H1 (cell line): ENCODE results near the gene ABCB7. TPM values are rescaled to one million over a fixed set of nuclear protein-coding genes. Genes with fewer than 3 reads are reported as not detected.

Experiments
- CTCF ChIA-PET: fragments of 300-600 bp; sonication (Branson Sonifier 250); formaldehyde crosslinking; loops from one replicate; lab custom pipeline; 2021; ENCODE audit not compliant: partially characterized antibody; lab: Charles Lee
- POLR2A ChIA-PET: fragments of 300-600 bp; sonication (Branson Sonifier 250); formaldehyde crosslinking; loops from one replicate; lab custom pipeline; 2021; ENCODE audit warnings: inconsistent platforms; ENCODE audit not compliant: partially characterized antibody; lab: Charles Lee
- DNase-seq, 2 experiments: peaks; one replicate each; pipeline versions ENCODE4 v3.0.0 to v3.0.0-alpha.2; 2010 to 2022; ENCODE audit warnings: low spot score in 2 of 2, low read depth in 1 of 2, mixed read lengths in 1 of 2
- FAIRE-seq: peaks from 2 replicates; lab custom pipeline; 2011; peaks lifted over from hg19 to GRCh38; lab: Jason Lieb, UNC
- H2AFZ ChIP-seq: 2 replicates; pipeline ENCODE4 v1.8.1; 2012; ENCODE audit warnings: low read length, inconsistent platforms
- H2AK5ac ChIP-seq: 2 replicates; pipeline ENCODE4 v1.6.1; 2013; ENCODE audit warnings: low read depth, low read length
- H2BK120ac ChIP-seq: replicated peaks from 2 replicates; pipeline ENCODE3; 2013; ENCODE audit warnings: low read depth, low read length, inconsistent platforms
- H2BK12ac ChIP-seq: 2 replicates; pipeline ENCODE4 v1.6.1; 2013; ENCODE audit warnings: low read depth, low read length
- H2BK15ac ChIP-seq: 2 replicates; pipeline ENCODE4 v1.6.1; 2013; ENCODE audit warnings: low read length
- H2BK20ac ChIP-seq: 2 replicates; pipeline ENCODE4 v1.6.1; 2013; ENCODE audit warnings: low read length
- H2BK5ac ChIP-seq: 2 replicates; pipeline ENCODE4 v1.6.1; 2013; ENCODE audit warnings: low read depth, low read length
- H3K14ac ChIP-seq: 2 replicates; pipeline ENCODE4 v1.6.1; 2013; ENCODE audit warnings: inconsistent platforms; ENCODE audit not compliant: insufficient read length
- H3K18ac ChIP-seq: 2 replicates; pipeline ENCODE4 v1.6.1; 2013; ENCODE audit warnings: low read length; ENCODE audit errors: extremely low read depth
- H3K23ac ChIP-seq: 2 replicates; pipeline ENCODE4 v1.6.1; 2013; ENCODE audit warnings: inconsistent platforms; ENCODE audit not compliant: insufficient read length
- H3K23me2 ChIP-seq: 2 replicates; pipeline ENCODE4 v1.6.1; 2013; ENCODE audit warnings: low read depth, low read length
- H3K27ac ChIP-seq: 2 replicates; pipeline ENCODE4 v1.6.1; 2011; ENCODE audit warnings: low read depth, low read length, inconsistent platforms
- H3K27me3 ChIP-seq, 4 experiments: replicated peaks in 1 of 4; 1 replicate in 1 of 4; 2 replicates in 3 of 4; pipeline versions ENCODE4 v1.6.1 to v1.8.1; 2011 to 2013; ENCODE audit warnings: low read length in 3 of 4, mild to moderate bottlenecking in 3 of 4, inconsistent platforms in 2 of 4, mixed read lengths in 2 of 4, moderate library complexity in 1 of 4; ENCODE audit not compliant: control insufficient read depth in 3 of 4, insufficient read depth in 3 of 4; ENCODE audit errors: extremely low read depth in 1 of 4
- H3K36me3 ChIP-seq, 4 experiments: 2 replicates each; pipeline versions ENCODE4 v1.6.1 to v1.8.1; 2011 to 2013; ENCODE audit warnings: mild to moderate bottlenecking in 4 of 4, low read length in 3 of 4, moderate library complexity in 2 of 4, control low read depth in 1 of 4, inconsistent platforms in 1 of 4; ENCODE audit not compliant: insufficient read depth in 4 of 4, control insufficient read depth in 2 of 4
- H3K4ac ChIP-seq: replicated peaks from 2 replicates; pipeline ENCODE3; 2013; ENCODE audit warnings: low read length, low read depth, mixed read lengths, inconsistent platforms; ENCODE audit not compliant: insufficient read length
- H3K4me1 ChIP-seq, 4 experiments: replicated peaks in 1 of 4; 1 replicate in 1 of 4; 2 replicates in 3 of 4; pipeline versions ENCODE4 v1.6.1 to v1.8.1; 2011 to 2013; ENCODE audit warnings: low read length in 3 of 4, inconsistent platforms in 2 of 4, mixed read lengths in 1 of 4; ENCODE audit not compliant: insufficient read depth in 4 of 4, control insufficient read depth in 3 of 4
- H3K4me2 ChIP-seq, 2 experiments: 2 replicates each; pipeline versions ENCODE4 v1.6.1 to v1.8.1; 2011 to 2013; ENCODE audit warnings: low read depth in 2 of 2, low read length in 2 of 2, control low read depth in 1 of 2, inconsistent platforms in 1 of 2, mild to moderate bottlenecking in 1 of 2; ENCODE audit not compliant: insufficient read depth in 1 of 2
- H3K4me3 ChIP-seq, 4 experiments: fragments of 200-600, 300-600 bp in 1 of 4; sonication (generic), shearing (Covaris generic), sonication (Bioruptor Twin) in 1 of 4; 2 replicates each; pipeline versions ENCODE4 v1.5.1 to v1.8.1; 2011 to 2016; ENCODE audit warnings: low read length in 4 of 4, low read depth in 3 of 4, control low read depth in 2 of 4, inconsistent platforms in 2 of 4, mild to moderate bottlenecking in 2 of 4, mixed read lengths in 1 of 4, moderate library complexity in 1 of 4; ENCODE audit not compliant: insufficient read depth in 2 of 4; ENCODE audit errors: extremely low read depth in 1 of 4
- H3K56ac ChIP-seq: replicated peaks from 2 replicates; pipeline ENCODE3; 2013; ENCODE audit warnings: low read depth, mild to moderate bottlenecking, mixed read lengths, low read length, inconsistent platforms; ENCODE audit not compliant: insufficient read length
- H3K79me1 ChIP-seq: 2 replicates; pipeline ENCODE4 v1.6.1; 2013; ENCODE audit warnings: low read depth, low read length, control low read depth
- H3K79me2 ChIP-seq, 2 experiments: 2 replicates each; pipeline versions ENCODE4 v1.6.1 to v1.8.1; 2012 to 2013; ENCODE audit warnings: low read length in 2 of 2, mild to moderate bottlenecking in 2 of 2, inconsistent platforms in 1 of 2; ENCODE audit not compliant: insufficient read depth in 2 of 2, control insufficient read depth in 1 of 2
- H3K9ac ChIP-seq, 4 experiments: replicated peaks in 1 of 4; 1 replicate in 1 of 4; 2 replicates in 3 of 4; pipeline versions ENCODE4 v1.6.1 to v1.8.1; 2011 to 2013; ENCODE audit warnings: low read depth in 3 of 4, low read length in 3 of 4, control low read depth in 2 of 4, mild to moderate bottlenecking in 2 of 4, moderate library complexity in 2 of 4, inconsistent platforms in 1 of 4; ENCODE audit errors: extremely low read depth in 1 of 4
- H3K9me3 ChIP-seq, 2 experiments: 2 replicates each; pipeline versions ENCODE4 v1.6.1 to v1.8.1; 2012 to 2013; ENCODE audit warnings: mild to moderate bottlenecking in 2 of 2, moderate library complexity in 2 of 2, control low read depth in 1 of 2, inconsistent platforms in 1 of 2, low read depth in 1 of 2, low read length in 1 of 2, mixed read lengths in 1 of 2; ENCODE audit not compliant: insufficient read depth in 2 of 2
- H4K20me1 ChIP-seq, 2 experiments: replicated peaks in 1 of 2; 2 replicates each; pipeline versions ENCODE3 to v1.8.1; 2011 to 2013; ENCODE audit warnings: inconsistent platforms in 2 of 2, low read length in 2 of 2, mild to moderate bottlenecking in 1 of 2; ENCODE audit not compliant: insufficient read depth in 2 of 2, control insufficient read depth in 1 of 2
- H4K5ac ChIP-seq: 2 replicates; pipeline ENCODE4 v1.6.1; 2013; ENCODE audit warnings: low read length, low read depth, mixed read lengths, inconsistent platforms; ENCODE audit not compliant: insufficient read length
- H4K8ac ChIP-seq: 2 replicates; pipeline ENCODE4 v1.8.0; 2013; ENCODE audit warnings: mild to moderate bottlenecking, moderate library complexity, low read length, inconsistent platforms; ENCODE audit not compliant: insufficient read depth; ENCODE audit errors: extremely low read depth
- H4K91ac ChIP-seq: replicated peaks from 2 replicates; pipeline ENCODE3; 2013; ENCODE audit warnings: low read length, mixed read lengths, inconsistent platforms; ENCODE audit not compliant: insufficient read length
- BCL11A ChIP-seq, 2 experiments: IDR thresholded peaks; one replicate each; pipeline ENCODE4 v1.6.1; 2011; ENCODE audit warnings: low read depth in 2 of 2, low read length in 2 of 2, mild to moderate bottlenecking in 2 of 2
- EP300 ChIP-seq, 2 experiments: IDR thresholded peaks; 1 replicate in 1 of 2; 2 replicates in 1 of 2; pipeline ENCODE4 v1.6.1; 2011 to 2012; ENCODE audit warnings: low read depth in 2 of 2, low read length in 2 of 2, mild to moderate bottlenecking in 2 of 2, borderline replicate concordance in 1 of 2, inconsistent platforms in 1 of 2, moderate library complexity in 1 of 2
- HDAC6 ChIP-seq: IDR thresholded peaks from one replicate; pipeline ENCODE4 v1.7.1; 2012; ENCODE audit warnings: low read depth, mild to moderate bottlenecking, inconsistent platforms, low read length, moderate library complexity
- KDM5A ChIP-seq: fragments of 200-600 bp; IDR thresholded peaks from 2 replicates; pipeline ENCODE4 v1.7.1; 2012; ENCODE audit warnings: mild to moderate bottlenecking, low read length, inconsistent platforms, mixed read lengths
- POLR2AphosphoS5 ChIP-seq: IDR thresholded peaks from 2 replicates; pipeline ENCODE4 v1.6.1; 2011; ENCODE audit warnings: low read depth, low read length
- SAP30 ChIP-seq: fragments of 300-600 bp; sonication (generic); IDR thresholded peaks from 2 replicates; pipeline ENCODE4 v1.7.1; 2012; ENCODE audit warnings: low read length, moderate library complexity, mild to moderate bottlenecking, inconsistent platforms; ENCODE audit not compliant: insufficient read depth, insufficient replicate concordance
- SIN3A ChIP-seq, 2 experiments: IDR thresholded peaks in 1 of 2; conservative IDR thresholded peaks in 1 of 2; 2 replicates each; pipeline ENCODE4 v1.6.1; 2011 to 2012; ENCODE audit warnings: low read length in 2 of 2, improper control_type of control experiment in 1 of 2, low read depth in 1 of 2, mild to moderate bottlenecking in 1 of 2
- TBP ChIP-seq: IDR thresholded peaks from 2 replicates; pipeline ENCODE4 v1.6.1; 2011; ENCODE audit warnings: low read depth, low read length, improper control_type of control experiment
- WGBS, 2 experiments: shearing (Covaris generic) in 1 of 2; methylation state at CpG; one replicate each; pipeline versions ENCODE4 v1.1.6 to v1.1.7; 2013 to 2015; ENCODE audit warnings: low lambda C conversion rate in 2 of 2, mixed read lengths in 2 of 2, inconsistent platforms in 1 of 2, low coverage in 1 of 2, missing lambda C conversion rate in 1 of 2; ENCODE audit not compliant: insufficient replicate concordance in 2 of 2, insufficient coverage in 1 of 2, insufficient read length in 1 of 2; ENCODE audit errors: extremely low coverage in 1 of 2, missing lambda C conversion rate in 1 of 2; 5-methylcytosine and 5-hydroxymethylcytosine counted together
- polyA plus RNA-seq, 7 experiments: library from polyadenylated mRNA; depleted of rRNA in 3 of 7; stranded (reverse) in 5 of 7; unstranded in 2 of 7; fragments of >200 nt in 5 of 7; fragments of 200-250 nt in 2 of 7; gene quantifications; 1 replicate in 5 of 7; 2 replicates in 1 of 7; 4 replicates in 1 of 7; pipeline versions ENCODE4 v1.2.1 to v1.2.3, GENCODE V29; 2011 to 2013; ENCODE audit warnings: missing spikeins in 2 of 7, mixed read lengths in 2 of 7
- total RNA-seq: library from RNA; stranded (reverse); fragmentation: NEBNext Ultra II Directional; extraction: Animal tissue kit (Norgen Biotek cat#: 25700); gene quantifications from 2 replicates; pipeline ENCODE4 v1.2.1, GENCODE V29; 2021

The ABCB7 gene
- total and polyA plus RNA-seq, 2 of the 8 experiments (the other 6 are each of a cell fraction or from before 2014, with no cell fraction given), result 24.3 to 43.3 TPM

- 92% methylated on average over 1 of the region's 1 CpG; no CpG with 5 or more reads in 1 of the 2 experiments for WGBS, 2 experiments
- no peak overlapping the region for H2BK20ac ChIP-seq
- CTCF ChIA-PET, result no interaction called here
Measured at GRCh38 chrX:75061701-75062100, 94.4 kb downstream of the ABCB7 start.

More at GRCh38 chrX:75061701-75062100, 94.4 kb downstream of the ABCB7 start:
- no peak overlapping the region for H2AK5ac ChIP-seq
- H2BK5ac ChIP-seq, result no peak overlapping the region
- no peak overlapping the region for H3K56ac ChIP-seq
- H3K79me1 ChIP-seq, result no peaks in the 10 kb centered on the region
- TF ChIP-seq BCL11A (IDR thresholded peaks at IDR 0.05; ENCODE audit: low read depth in 2 of 2, low read length in 2 of 2) (no peak), SAP30 (no peak), TBP (no peak), HDAC6 (no peak), EP300 (IDR thresholded peaks at IDR 0.05; ENCODE audit: borderline replicate concordance in 1 of 2, low read depth in 2 of 2, low read length in 2 of 2) (no peak), POLR2AphosphoS5 (no peak), SIN3A (conservative IDR thresholded peaks at IDR 0.05 in 1 of 2, IDR thresholded peaks at IDR 0.05 in 1 of 2; ENCODE audit: low read depth in 1 of 2, low read length in 2 of 2) (no peak), KDM5A (no peak)
- no peaks in the 10 kb centered on the region for H3K27me3 ChIP-seq
- H3K36me3 ChIP-seq, result peaks cover 0 to 3% (median 1%) of the 10 kb centered on the region in 4 experiments; a peak in 2 of 8 replicates
- no peaks in the 10 kb centered on the region for H3K9me3 ChIP-seq
- H3K4me3 ChIP-seq, result no peak overlapping the region
- no peak overlapping the region for H4K8ac ChIP-seq
- no peaks in the 10 kb centered on the region for H3K79me2 ChIP-seq
- no peak overlapping the region for H3K9ac ChIP-seq
- H2BK120ac ChIP-seq, result no peak overlapping the region
- H4K20me1 ChIP-seq, result no peaks in the 10 kb centered on the region
- H2AFZ ChIP-seq, result no peak overlapping the region
- no peaks in the 10 kb centered on the region for H3K4me1 ChIP-seq
- H3K18ac ChIP-seq, result no peak overlapping the region
- DNase-seq (no peak), FAIRE-seq (no peak)
- no peak overlapping the region for H4K5ac ChIP-seq
- no peak overlapping the region for H3K14ac ChIP-seq
- H3K23ac ChIP-seq, result no peak overlapping the region
- no peak overlapping the region for H4K91ac ChIP-seq
- no peaks in the 10 kb centered on the region for H3K23me2 ChIP-seq
- POLR2A ChIA-PET, result no interaction called here
- H3K27ac ChIP-seq, result no peak overlapping the region
- H2BK15ac ChIP-seq, result no peak overlapping the region
- H3K4ac ChIP-seq, result no peak overlapping the region
- H2BK12ac ChIP-seq, result no peak overlapping the region
- no peak overlapping the region for H3K4me2 ChIP-seq
